Measurements from ENCODE around the gene GBP7. TPM values are rescaled to one million over a fixed set of nuclear protein-coding genes. Genes with fewer than 3 reads are reported as not detected.
A peak's percentile ranks its signal among the peaks of the same experiment; 100 is the strongest.

Gene GBP7
- total RNA-seq, 1 donor from 2014 or later: not detected

GRCh38 chr1:89149229-89149628 lies 26.6 kb downstream of the GBP7 start:
- H4K20me1 ChIP-seq (ENCODE audit: low read depth): no peaks in the 10 kb centered on the region
- no peak overlapping the region for H3K4me3 ChIP-seq
- no peak overlapping the region for H3K9ac ChIP-seq
- no peaks in the 10 kb centered on the region for H3K36me3 ChIP-seq
- no peaks in the 10 kb centered on the region for H3K27me3 ChIP-seq
- peak; percentile 49 for DNase-seq (ENCODE audit: low spot score)
- Mint-ChIP-seq H3K4me3 (no peak overlapping the region), H3K27ac (no peak overlapping the region), H3K9me3 (no peaks in the 10 kb centered on the region), H3K36me3 (no peaks in the 10 kb centered on the region), H3K27me3 (ENCODE audit: insufficient read depth, low read depth) (peaks cover 2% of the 10 kb centered on the region), H3K4me1 (no peaks in the 10 kb centered on the region)
- H3K79me2 ChIP-seq (ENCODE audit: low read depth): no peaks in the 10 kb centered on the region
- H3K27ac ChIP-seq: no peak overlapping the region
- H3K4me2 ChIP-seq: no peak overlapping the region
- no peaks in the 10 kb centered on the region for H3K9me3 ChIP-seq (ENCODE audit: low read depth)
- H2AFZ ChIP-seq (replicated peaks): peak overlapping the region; percentile 40
- TF ChIP-seq, protein P1, sequence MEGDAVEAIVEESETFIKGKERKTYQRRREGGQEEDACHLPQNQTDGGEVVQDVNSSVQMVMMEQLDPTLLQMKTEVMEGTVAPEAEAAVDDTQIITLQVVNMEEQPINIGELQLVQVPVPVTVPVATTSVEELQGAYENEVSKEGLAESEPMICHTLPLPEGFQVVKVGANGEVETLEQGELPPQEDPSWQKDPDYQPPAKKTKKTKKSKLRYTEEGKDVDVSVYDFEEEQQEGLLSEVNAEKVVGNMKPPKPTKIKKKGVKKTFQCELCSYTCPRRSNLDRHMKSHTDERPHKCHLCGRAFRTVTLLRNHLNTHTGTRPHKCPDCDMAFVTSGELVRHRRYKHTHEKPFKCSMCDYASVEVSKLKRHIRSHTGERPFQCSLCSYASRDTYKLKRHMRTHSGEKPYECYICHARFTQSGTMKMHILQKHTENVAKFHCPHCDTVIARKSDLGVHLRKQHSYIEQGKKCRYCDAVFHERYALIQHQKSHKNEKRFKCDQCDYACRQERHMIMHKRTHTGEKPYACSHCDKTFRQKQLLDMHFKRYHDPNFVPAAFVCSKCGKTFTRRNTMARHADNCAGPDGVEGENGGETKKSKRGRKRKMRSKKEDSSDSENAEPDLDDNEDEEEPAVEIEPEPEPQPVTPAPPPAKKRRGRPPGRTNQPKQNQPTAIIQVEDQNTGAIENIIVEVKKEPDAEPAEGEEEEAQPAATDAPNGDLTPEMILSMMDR (IDR thresholded peaks at IDR 0.05): peak; percentile 32
- TF ChIP-seq EZH2phosphoT487 (IDR thresholded peaks at IDR 0.05): no peak
- no peak for TF ChIP-seq EZH2 (IDR thresholded peaks at IDR 0.05)
- H3K4me1 ChIP-seq: no peaks in the 10 kb centered on the region
- H3F3A ChIP-seq (ENCODE audit: low read depth): no peaks in the 10 kb centered on the region

- Histone ChIP-seq H3K27ac (no peak overlapping the region), H2AFZ (replicated peaks) (no peak overlapping the region), H3F3A (ENCODE audit: low read depth) (no peaks in the 10 kb centered on the region), H3K79me2 (ENCODE audit: low read depth) (no peaks in the 10 kb centered on the region), H3K4me3 (no peak overlapping the region), H3K4me1 (no peaks in the 10 kb centered on the region), H3K9ac (no peak overlapping the region), H4K20me1 (ENCODE audit: low read depth) (no peaks in the 10 kb centered on the region), H3K27me3 (no peaks in the 10 kb centered on the region), H3K9me3 (ENCODE audit: low read depth) (no peaks in the 10 kb centered on the region), H3K36me3 (no peaks in the 10 kb centered on the region), H3K4me2 (no peak overlapping the region)
- Mint-ChIP-seq H3K9me3 (no peaks in the 10 kb centered on the region), H3K4me3 (no peak overlapping the region), H3K27me3 (ENCODE audit: insufficient read depth, low read depth) (peaks cover 2% of the 10 kb centered on the region), H3K4me1 (no peaks in the 10 kb centered on the region), H3K27ac (no peak overlapping the region), H3K36me3 (no peaks in the 10 kb centered on the region)
- TF ChIP-seq EZH2 (IDR thresholded peaks at IDR 0.05) (no peak), EZH2phosphoT487 (IDR thresholded peaks at IDR 0.05) (no peak)
- TF ChIP-seq, protein P1 (IDR thresholded peaks at IDR 0.05): no peak
- DNase-seq (ENCODE audit: low spot score): no peak
Measured at GRCh38 chr1:89147678-89148658, 27.8 kb downstream of the GBP7 start.

GRCh38 chr1:89146721-89147120 lies 29.1 kb downstream of the GBP7 start:
- H3K4me3 ChIP-seq: no peak overlapping the region
- no peak overlapping the region for H3K9ac ChIP-seq
- no peaks in the 10 kb centered on the region for H3K9me3 Mint-ChIP-seq
- H3F3A ChIP-seq (ENCODE audit: low read depth): no peaks in the 10 kb centered on the region
- H3K79me2 ChIP-seq (ENCODE audit: low read depth): no peaks in the 10 kb centered on the region
- H3K4me1 Mint-ChIP-seq: no peaks in the 10 kb centered on the region
- no peak overlapping the region for H3K27ac Mint-ChIP-seq
- H4K20me1 ChIP-seq (ENCODE audit: low read depth): no peaks in the 10 kb centered on the region
- no peaks in the 10 kb centered on the region for H3K36me3 Mint-ChIP-seq
- no peaks in the 10 kb centered on the region for H3K27me3 ChIP-seq
- peaks cover 2% of the 10 kb centered on the region for H3K27me3 Mint-ChIP-seq (ENCODE audit: insufficient read depth, low read depth)
- no peak overlapping the region for H3K4me3 Mint-ChIP-seq
- no peak overlapping the region for H2AFZ ChIP-seq (replicated peaks)
- no peaks in the 10 kb centered on the region for H3K9me3 ChIP-seq (ENCODE audit: low read depth)
- DNase-seq (ENCODE audit: low spot score): no peak
- no peak overlapping the region for H3K4me2 ChIP-seq
- TF ChIP-seq EZH2phosphoT487 (IDR thresholded peaks at IDR 0.05) (no peak), EZH2 (IDR thresholded peaks at IDR 0.05) (no peak)
- TF ChIP-seq, protein P1 (IDR thresholded peaks at IDR 0.05): no peak
- no peak overlapping the region for H3K27ac ChIP-seq
- H3K4me1 ChIP-seq: no peaks in the 10 kb centered on the region
- no peaks in the 10 kb centered on the region for H3K36me3 ChIP-seq
